T-helper 1 cell (primary cell): ENCODE data around the gene DYRK1A.
A peak's percentile ranks its signal among the peaks of the same experiment; 100 is the strongest.

ENCODE experiments used
- DNase-seq, 5 donors: peaks; one replicate each; pipeline ENCODE4 v3.0.0-alpha.2; 2012 to 2020

Gene DYRK1A

GRCh38 chr21:37551331-37551992, 184.9 kb downstream of the DYRK1A start:
- no peak for DNase-seq

- no peak for DNase-seq
Observed at GRCh38 chr21:37551993-37552355, 185.4 kb downstream of the DYRK1A start.

DNA sequence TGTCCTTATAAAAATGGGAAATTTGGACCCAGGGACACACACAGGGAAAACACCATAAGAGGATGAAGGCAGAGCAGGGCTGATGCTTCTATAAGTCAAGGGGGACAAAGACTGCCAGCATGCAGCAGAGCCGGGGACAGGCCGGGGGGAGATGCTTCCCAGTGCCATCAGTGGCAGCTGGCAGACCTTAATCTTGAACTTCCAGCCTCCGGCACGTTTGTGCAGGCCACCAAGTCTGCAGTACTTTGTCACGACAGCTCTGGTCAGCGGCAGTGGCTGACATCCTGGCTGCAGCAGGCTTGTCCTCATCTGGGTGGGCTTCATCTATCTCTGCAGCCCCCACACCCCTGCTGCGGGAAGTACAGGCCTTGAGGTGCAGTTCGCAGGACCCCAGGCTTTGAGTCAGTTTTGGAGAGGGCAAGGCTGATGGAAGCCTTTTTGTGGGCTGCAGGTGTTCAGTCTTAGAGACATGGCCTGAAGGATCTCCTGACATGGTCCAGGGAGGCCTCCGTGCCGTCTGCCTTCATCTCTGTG, 186.0 kb downstream of the DYRK1A start:
- DNase-seq: no peak

- DNase-seq: no peak
Observed at GRCh38 chr21:37553078-37553481, 186.5 kb downstream of the DYRK1A start.

GRCh38 chr21:37554661-37555379, 188.2 kb downstream of the DYRK1A start:
- no peak for DNase-seq

DNA sequence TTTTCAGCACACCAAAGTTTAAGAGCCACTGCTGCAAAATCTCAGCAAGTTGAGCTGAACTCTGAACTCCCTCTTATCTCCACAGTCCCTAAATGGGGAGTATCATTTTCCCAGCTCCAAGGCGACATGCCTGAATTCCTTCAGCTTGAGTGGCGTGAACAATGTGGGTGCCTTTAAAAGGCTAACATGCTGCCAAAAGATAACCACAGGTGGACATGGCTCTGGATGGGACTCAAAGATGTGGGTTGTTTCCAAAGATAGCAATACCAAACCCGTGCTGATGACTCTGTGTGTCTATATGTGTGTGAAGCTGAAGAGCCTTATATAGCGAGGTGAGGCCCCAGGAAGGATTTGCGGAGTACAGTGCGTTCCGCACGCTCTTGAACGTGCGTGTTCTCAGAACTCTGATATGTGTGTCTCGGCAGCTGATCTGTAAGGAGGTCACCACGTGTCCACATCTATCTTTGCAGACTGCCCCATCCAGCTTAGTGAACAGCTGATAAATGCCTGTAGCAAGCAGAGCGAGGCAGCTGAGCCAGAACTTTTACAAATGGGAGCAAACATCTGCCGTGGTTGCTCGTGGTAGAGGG, 189.2 kb downstream of the DYRK1A start:
- no peak for DNase-seq

GRCh38 chr21:37557261-37557950, 190.8 kb downstream of the DYRK1A start:
- no peak for DNase-seq

GRCh38 chr21:37558676-37559211, 192.2 kb downstream of the DYRK1A start:
- no peak for DNase-seq

DNA sequence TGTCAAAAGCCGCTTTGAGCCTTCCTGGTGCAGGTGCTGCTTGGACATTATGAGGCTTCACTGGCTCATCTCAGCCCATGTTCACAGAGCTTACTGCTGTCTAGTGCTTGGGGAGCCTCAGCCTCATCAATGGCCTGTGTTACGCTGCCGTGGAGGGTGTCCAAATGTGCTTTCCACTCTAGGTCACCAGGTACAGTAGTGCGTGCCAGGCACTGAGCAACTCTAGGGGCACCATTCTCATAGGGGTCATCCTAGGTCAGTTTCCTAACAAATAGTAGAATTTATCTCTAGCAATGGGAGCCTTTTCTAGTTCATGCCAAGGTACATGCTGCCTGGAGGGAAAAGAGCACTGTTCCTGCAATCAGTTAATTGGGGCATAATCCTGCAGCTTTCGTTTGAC, 193.8 kb downstream of the DYRK1A start:
- DNase-seq: no peak

GRCh38 chr21:37561506-37561905, 194.9 kb downstream of the DYRK1A start:
- no peak for DNase-seq

GRCh38 chr21:37561941-37562919, 195.7 kb downstream of the DYRK1A start:
- DNase-seq: no peak

- DNase-seq: peak in 1 of 5 donors; percentile 8
Observed at GRCh38 chr21:37562920-37563640, 196.5 kb downstream of the DYRK1A start.

- peak; percentile 82 to 95 (median 88) for DNase-seq
Observed at GRCh38 chr21:37563641-37564340, 197.2 kb downstream of the DYRK1A start.

- DNase-seq: peak; percentile 59 to 92 (median 76)
Observed at GRCh38 chr21:37564341-37564923, 197.9 kb downstream of the DYRK1A start.

DNA sequence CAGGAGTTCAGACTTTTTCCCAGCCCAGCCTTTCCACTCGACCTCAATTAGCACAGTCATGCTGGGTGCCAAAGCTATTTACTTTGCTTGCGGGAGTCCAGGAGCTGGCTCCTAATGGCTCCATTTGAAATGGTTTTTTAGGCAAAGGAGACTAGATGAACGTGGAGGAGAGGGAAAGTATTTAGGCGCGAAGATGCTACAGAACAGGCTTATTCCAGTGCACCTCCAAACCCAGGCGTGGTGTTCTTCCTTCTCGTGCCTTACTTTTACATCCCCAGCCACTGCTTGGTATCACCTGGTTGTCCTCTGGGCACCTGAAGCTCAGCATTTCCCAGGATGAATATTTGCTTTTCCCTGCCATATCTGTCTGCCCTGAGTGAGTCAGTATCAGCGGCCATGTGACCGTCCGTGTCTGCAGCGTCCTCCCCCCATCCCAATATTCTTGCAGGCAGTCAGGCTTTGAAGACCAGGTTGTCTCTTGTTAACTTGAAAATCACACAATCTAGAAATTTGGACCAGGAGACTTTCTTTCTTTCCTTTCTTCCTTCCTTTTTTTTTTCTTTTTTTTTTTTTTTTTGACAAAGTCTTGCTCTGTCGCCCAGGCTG, 198.5 kb downstream of the DYRK1A start:
- DNase-seq: no peak

GRCh38 chr21:37565530-37566223, 199.1 kb downstream of the DYRK1A start:
- no peak for DNase-seq

DNA sequence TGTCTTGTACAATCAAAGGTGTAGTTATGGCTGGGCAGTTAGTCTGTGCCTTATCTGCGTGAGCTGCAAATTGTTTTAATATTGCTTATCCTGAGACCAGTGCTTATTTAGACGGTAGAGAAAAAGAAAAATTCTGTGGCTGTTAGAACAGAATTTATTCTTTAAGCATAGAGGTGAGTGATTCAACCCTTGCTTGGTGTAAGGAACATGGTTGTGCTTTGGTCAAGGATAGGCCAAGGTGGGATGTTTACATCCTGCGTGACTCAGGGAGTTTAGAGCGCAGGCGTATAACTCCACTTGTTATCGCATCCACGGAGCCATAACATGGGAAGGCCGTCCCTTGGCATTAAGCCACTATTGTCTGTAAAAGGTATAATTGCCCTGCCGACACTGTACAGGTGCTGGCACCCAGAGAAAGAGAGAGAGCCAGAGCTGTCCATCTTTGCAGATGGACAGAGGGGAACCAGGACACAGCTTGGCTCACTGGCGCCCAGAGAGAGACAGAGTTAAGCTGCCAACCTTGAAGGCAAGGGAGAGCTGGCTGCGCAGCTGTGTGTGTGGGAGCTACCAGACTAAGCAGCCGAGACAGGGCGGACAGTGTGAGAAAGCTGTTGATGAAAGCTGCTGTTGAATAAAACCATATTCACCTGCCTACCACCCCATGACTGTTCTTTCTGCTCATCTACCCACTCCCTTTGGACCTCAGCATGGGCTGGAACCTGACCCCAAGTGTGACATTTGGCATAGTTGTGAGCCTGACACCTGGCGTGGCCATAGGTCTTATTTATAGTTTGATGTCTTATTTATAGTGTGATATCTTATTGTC, 200.4 kb downstream of the DYRK1A start:
- no peak for DNase-seq

- DNase-seq: no peak
Observed at GRCh38 chr21:37568415-37568814, 201.8 kb downstream of the DYRK1A start.
